Body of pancreas (tissue), 4 donors: ENCODE data around the gene ZIC4. TPM values are rescaled to one million over a fixed set of nuclear protein-coding genes. Genes with fewer than 3 reads are reported as not detected.

Source experiments
- ATAC-seq: fragments of 150-250 bp; one replicate; pipeline ENCODE4 v1.9.1; 2016
- DNase-seq, 4 donors: peaks; one replicate each; pipeline ENCODE4 v3.0.0-alpha.2; 2019
- H3K27ac ChIP-seq, 4 donors: fragments of 200-600 bp; sonication (generic); 1 replicate in 3 of 4; 2 replicates in 1 of 4; pipeline versions ENCODE4 v1.5.1 to v1.6.1; 2016 to 2019; ENCODE audit warnings: mild to moderate bottlenecking in 1 of 4, mixed read lengths in 1 of 4, moderate library complexity in 1 of 4
- H3K27me3 ChIP-seq, 2 donors: fragments of 200-600 bp; sonication (generic); one replicate each; pipeline ENCODE4 v1.6.0; 2016; ENCODE audit warnings: mild to moderate bottlenecking in 1 of 2
- H3K36me3 ChIP-seq, 2 donors: fragments of 200-600 bp; sonication (generic); replicated peaks in 1 of 2; 2 replicates each; pipeline ENCODE4 v1.5.1; 2016; ENCODE audit warnings: low read depth in 2 of 2; ENCODE audit not compliant: insufficient read depth in 1 of 2
- H3K4me1 ChIP-seq: fragments of 200-600 bp; sonication (generic); one replicate; pipeline ENCODE4 v1.6.0; 2016
- H3K4me3 ChIP-seq, 2 donors: fragments of 200-600 bp; sonication (generic); 1 replicate in 1 of 2; 2 replicates in 1 of 2; pipeline ENCODE4 v1.5.1; 2016 to 2019
- H3K9me3 ChIP-seq, 3 donors: fragments of 200-600 bp; sonication (generic); 1 replicate in 2 of 3; 2 replicates in 1 of 3; pipeline ENCODE4 v1.5.1; 2016
- POLR2A ChIP-seq, 3 donors: fragments of 450-650 bp; IDR thresholded peaks; one replicate each; pipeline ENCODE4 v1.6.1; 2016; ENCODE audit warnings: antibody characterized with exemption in 3 of 3, mild to moderate bottlenecking in 2 of 3
- WGBS, 2 donors: methylation state at CpG; one replicate each; pipeline ENCODE4 v1.1.5; 2017; 5-methylcytosine and 5-hydroxymethylcytosine counted together
- intact Hi-C: fragments of 100-400 bp; cut with DNase I; formaldehyde crosslinking; loops from one replicate; pipeline ENCODE4 v1.15.1; 2023
- total RNA-seq, 2 donors: library from RNA; depleted of rRNA; stranded (reverse); fragments of >200 nt; gene quantifications; one replicate each; pipeline ENCODE4 v1.1.0, GENCODE V29; 2016
- TF ChIP-seq, protein P1 (sequence below), 7 experiments: fragments of 450-650 bp in 4 of 7; fragments of 200-600 bp in 3 of 7; sonication (generic) in 3 of 7; IDR thresholded peaks; one replicate each; pipeline ENCODE4 v1.5.1; 2016 to 2019; ENCODE audit warnings: antibody characterized with exemption in 7 of 7

The ZIC4 gene
- total RNA-seq, 2 donors from 2014 or later = not detected

- Histone ChIP-seq H3K27ac (no peak overlapping the region), H3K4me1 (peaks cover 51% of the 10 kb centered on the region), H3K36me3 (no peaks in the 10 kb centered on the region), H3K27me3 (peaks cover 0 to 88% of the 10 kb centered on the region in 2 donors), H3K9me3 (no peaks in the 10 kb centered on the region), H3K4me3 (no peak overlapping the region)
- TF ChIP-seq, protein P1, sequence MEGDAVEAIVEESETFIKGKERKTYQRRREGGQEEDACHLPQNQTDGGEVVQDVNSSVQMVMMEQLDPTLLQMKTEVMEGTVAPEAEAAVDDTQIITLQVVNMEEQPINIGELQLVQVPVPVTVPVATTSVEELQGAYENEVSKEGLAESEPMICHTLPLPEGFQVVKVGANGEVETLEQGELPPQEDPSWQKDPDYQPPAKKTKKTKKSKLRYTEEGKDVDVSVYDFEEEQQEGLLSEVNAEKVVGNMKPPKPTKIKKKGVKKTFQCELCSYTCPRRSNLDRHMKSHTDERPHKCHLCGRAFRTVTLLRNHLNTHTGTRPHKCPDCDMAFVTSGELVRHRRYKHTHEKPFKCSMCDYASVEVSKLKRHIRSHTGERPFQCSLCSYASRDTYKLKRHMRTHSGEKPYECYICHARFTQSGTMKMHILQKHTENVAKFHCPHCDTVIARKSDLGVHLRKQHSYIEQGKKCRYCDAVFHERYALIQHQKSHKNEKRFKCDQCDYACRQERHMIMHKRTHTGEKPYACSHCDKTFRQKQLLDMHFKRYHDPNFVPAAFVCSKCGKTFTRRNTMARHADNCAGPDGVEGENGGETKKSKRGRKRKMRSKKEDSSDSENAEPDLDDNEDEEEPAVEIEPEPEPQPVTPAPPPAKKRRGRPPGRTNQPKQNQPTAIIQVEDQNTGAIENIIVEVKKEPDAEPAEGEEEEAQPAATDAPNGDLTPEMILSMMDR (IDR thresholded peaks at IDR 0.05) = no peak
- no peak for TF ChIP-seq POLR2A (IDR thresholded peaks at IDR 0.05)
- no peak for DNase-seq
- intact Hi-C loops = no loop called here
- WGBS, 2 donors = 6 to 9% methylated on average over 23 to 51 of the region's 54 CpGs
- ATAC-seq = no peak
Measured at GRCh38 chr3:147393261-147393942, 12.9 kb downstream of the ZIC4 start.

GRCh38 chr3:147392625-147392946 lies 13.8 kb downstream of the ZIC4 start:
- intact Hi-C loops = no loop called here
- TF ChIP-seq, protein P1 (IDR thresholded peaks at IDR 0.05) = no peak
- TF ChIP-seq POLR2A (IDR thresholded peaks at IDR 0.05) = no peak
- Histone ChIP-seq H3K36me3 (no peaks in the 10 kb centered on the region), H3K4me3 (no peak overlapping the region), H3K9me3 (no peaks in the 10 kb centered on the region), H3K27me3 (peaks cover 0 to 88% of the 10 kb centered on the region in 2 donors), H3K4me1 (peaks cover 46% of the 10 kb centered on the region), H3K27ac (no peak overlapping the region)
- DNase-seq = no peak
- WGBS, 2 donors = 5 to 7% methylated on average over 15 of the region's 15 CpGs
- ATAC-seq = no peak

DNA sequence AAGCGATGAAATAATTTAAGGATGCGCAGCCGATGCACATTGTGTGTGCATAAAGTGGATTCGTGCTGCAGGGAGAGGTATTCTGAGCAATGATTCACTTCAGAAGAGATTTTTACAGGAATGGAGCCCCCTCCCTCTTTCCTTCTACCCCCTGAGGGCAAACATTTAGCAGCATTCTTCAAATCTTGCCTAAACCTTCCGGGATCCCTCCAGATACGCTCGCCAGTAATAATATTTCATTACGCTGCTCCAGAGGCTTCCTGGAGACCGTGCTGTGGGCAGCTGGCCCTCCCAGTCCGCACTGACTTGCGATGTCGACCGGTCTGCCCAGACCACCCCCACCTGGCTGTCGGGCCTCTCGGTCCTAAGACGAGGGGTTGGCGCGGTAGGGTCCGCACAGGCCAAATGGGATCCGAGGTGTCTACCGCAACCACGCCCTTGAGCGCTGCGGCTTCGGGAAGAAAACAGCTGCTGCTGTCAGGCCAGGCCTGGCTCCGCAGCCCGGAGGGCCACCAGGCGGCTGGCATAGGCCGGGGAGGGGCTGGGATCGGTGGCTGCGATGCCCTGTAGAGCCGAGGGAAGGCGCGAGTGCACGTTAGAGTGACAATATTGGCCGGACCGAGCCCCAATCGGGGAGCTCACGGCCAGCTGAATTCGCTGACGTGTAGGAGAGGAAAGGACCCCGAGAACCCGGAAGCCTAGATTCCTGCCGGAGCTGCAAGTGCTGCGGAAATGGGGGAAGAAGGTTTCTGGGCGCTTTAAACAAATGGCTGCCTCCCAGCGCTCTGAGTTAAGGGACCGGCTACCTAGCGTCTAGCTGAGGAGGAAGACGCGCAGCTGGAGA lies 14.3 kb downstream of the ZIC4 start:
- WGBS, 2 donors = 4 to 5% methylated on average over 27 to 51 of the region's 51 CpGs
- ATAC-seq (peak; percentile 59), DNase-seq (peak in 3 of 4 donors; percentile 32 to 55 (median 37))
- H3K4me3 ChIP-seq = no peak overlapping the region
- peaks cover 41% of the 10 kb centered on the region for H3K4me1 ChIP-seq
- TF ChIP-seq POLR2A (IDR thresholded peaks at IDR 0.05) = no peak
- TF ChIP-seq, protein P1 (IDR thresholded peaks at IDR 0.05) = peak in 3 of 7 experiments; percentile 9 to 27 (median 21)
- H3K27me3 ChIP-seq = peaks cover 0 to 85% of the 10 kb centered on the region in 2 donors
- no peak overlapping the region for H3K27ac ChIP-seq
- no peaks in the 10 kb centered on the region for H3K9me3 ChIP-seq
- no peaks in the 10 kb centered on the region for H3K36me3 ChIP-seq
- intact Hi-C loops = no loop called here

DNA sequence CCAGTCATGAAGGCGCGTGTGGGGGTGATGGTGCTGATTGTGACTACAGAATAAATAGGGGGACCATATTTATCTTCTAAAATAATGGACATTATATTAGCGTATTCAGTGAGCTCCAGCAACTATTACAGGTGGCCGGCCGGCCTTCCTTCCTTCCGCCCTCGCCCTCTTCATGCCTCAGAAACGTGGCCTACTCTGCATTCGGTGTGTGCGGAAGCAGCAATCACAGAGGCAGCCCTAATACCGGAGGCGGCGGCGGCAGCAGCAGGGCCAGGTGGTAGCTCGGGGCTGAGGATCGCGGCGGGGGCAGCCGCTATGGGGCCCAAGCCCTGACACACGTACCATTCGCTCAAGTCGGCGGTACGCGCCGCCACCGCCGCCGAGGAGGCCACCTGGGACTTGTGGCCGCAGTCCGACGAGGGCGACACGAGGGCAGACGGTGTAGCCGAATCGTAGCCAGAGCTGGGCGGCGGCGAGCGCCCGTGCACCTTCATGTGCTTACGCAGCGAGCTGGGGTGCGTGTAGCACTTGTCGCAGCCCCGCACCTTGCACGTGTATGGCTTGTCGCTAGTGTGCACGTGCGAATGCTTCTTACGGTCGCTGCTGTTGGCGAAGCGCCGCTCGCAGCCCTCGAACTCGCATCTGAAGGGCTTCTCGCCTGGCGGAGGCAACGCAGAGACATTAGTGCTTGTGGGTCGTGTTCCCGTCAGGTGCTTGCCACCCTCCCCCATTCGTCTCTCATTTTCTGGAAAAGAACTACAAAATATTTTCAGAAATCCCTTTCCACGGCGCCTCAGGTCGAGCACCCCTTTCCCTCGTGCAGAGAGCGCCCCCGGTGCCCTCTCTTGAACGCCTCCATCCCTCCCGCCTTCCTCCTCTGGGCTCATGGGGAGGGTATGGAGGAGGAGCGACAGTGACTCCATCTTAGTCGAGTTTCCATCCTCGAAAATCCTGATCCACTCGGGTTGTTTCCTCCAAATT lies 15.5 kb downstream of the ZIC4 start:
- Histone ChIP-seq H3K36me3 (no peaks in the 10 kb centered on the region), H3K27ac (no peak overlapping the region), H3K9me3 (no peaks in the 10 kb centered on the region), H3K4me1 (peaks cover 36% of the 10 kb centered on the region), H3K27me3 (peaks cover 0 to 74% of the 10 kb centered on the region in 2 donors), H3K4me3 (no peak overlapping the region)
- 6 to 8% methylated on average over 60 to 76 of the region's 77 CpGs for WGBS, 2 donors
- no peak for DNase-seq
- intact Hi-C loops = no loop called here
- no peak for ATAC-seq
- no peak for TF ChIP-seq POLR2A (IDR thresholded peaks at IDR 0.05)
- TF ChIP-seq, protein P1 (IDR thresholded peaks at IDR 0.05) = no peak
